Uterus (tissue), 2 donors: ENCODE data around the gene SLC5A8.

ENCODE experiments used
- POLR2A ChIP-seq, 2 donors: fragments of 450-650 bp; IDR thresholded peaks; one replicate each; pipeline ENCODE4 v1.6.1; 2016; ENCODE audit warnings: antibody characterized with exemption in 2 of 2, mild to moderate bottlenecking in 1 of 2, moderate library complexity in 1 of 2
- TF ChIP-seq, protein P1 (sequence below), 4 experiments: fragments of 200-600 bp in 2 of 4; fragments of 450-650 bp in 2 of 4; sonication (generic) in 2 of 4; IDR thresholded peaks; one replicate each; pipeline ENCODE4 v1.5.1; 2016 to 2019; ENCODE audit warnings: antibody characterized with exemption in 4 of 4, mild to moderate bottlenecking in 2 of 4, moderate library complexity in 1 of 4

DNA sequence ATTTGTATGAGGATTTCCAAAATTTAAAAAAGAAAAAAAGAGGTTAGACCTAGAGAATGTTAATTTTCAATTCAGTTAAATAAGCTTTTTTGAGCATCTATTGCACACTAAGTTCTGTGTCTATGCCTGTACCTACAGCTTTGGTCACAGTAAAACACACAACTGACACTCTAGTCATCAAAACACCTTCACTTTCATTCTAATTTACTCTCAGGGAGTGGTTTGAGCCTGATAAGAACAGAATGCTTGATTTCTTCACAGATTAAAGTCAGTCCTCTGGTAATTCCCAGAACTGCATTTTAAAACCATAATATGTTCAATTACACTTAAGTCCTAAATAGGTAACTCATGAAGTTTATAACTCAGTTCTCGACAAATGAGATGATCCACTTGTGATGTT lies 9.2 kb downstream of the SLC5A8 start:
- no peak for TF ChIP-seq POLR2A (IDR thresholded peaks at IDR 0.05)
- TF ChIP-seq, protein P1, sequence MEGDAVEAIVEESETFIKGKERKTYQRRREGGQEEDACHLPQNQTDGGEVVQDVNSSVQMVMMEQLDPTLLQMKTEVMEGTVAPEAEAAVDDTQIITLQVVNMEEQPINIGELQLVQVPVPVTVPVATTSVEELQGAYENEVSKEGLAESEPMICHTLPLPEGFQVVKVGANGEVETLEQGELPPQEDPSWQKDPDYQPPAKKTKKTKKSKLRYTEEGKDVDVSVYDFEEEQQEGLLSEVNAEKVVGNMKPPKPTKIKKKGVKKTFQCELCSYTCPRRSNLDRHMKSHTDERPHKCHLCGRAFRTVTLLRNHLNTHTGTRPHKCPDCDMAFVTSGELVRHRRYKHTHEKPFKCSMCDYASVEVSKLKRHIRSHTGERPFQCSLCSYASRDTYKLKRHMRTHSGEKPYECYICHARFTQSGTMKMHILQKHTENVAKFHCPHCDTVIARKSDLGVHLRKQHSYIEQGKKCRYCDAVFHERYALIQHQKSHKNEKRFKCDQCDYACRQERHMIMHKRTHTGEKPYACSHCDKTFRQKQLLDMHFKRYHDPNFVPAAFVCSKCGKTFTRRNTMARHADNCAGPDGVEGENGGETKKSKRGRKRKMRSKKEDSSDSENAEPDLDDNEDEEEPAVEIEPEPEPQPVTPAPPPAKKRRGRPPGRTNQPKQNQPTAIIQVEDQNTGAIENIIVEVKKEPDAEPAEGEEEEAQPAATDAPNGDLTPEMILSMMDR (IDR thresholded peaks at IDR 0.05): no peak
